H9 (cell line): ENCODE measurements around the gene FRAS1. TPM values are rescaled to one million over a fixed set of nuclear protein-coding genes. Genes with fewer than 3 reads are reported as not detected.

ENCODE experiments used
- DNase-seq: peaks from one replicate; pipeline ENCODE4 v3.0.0-alpha.2; 2017
- H2AFZ ChIP-seq: one replicate; pipeline ENCODE4 v1.6.1; 2013; ENCODE audit warnings: mild to moderate bottlenecking, low read length, control low read depth, moderate library complexity
- H2AK5ac ChIP-seq: 2 replicates; pipeline ENCODE4 v1.6.1; 2013; ENCODE audit warnings: low read length, control low read depth, mixed read lengths; ENCODE audit not compliant: insufficient read length
- H2BK120ac ChIP-seq: one replicate; pipeline ENCODE4 v1.6.1; 2013; ENCODE audit warnings: low read depth, mild to moderate bottlenecking, low read length, control low read depth, inconsistent platforms; ENCODE audit not compliant: poor library complexity, severe bottlenecking
- H2BK12ac ChIP-seq: 2 replicates; pipeline ENCODE4 v1.6.1; 2013; ENCODE audit warnings: low read length, control low read depth, mixed read lengths, low read depth; ENCODE audit not compliant: insufficient read length
- H2BK15ac ChIP-seq: 2 replicates; pipeline ENCODE4 v1.6.1; 2013; ENCODE audit warnings: low read depth, low read length, control low read depth
- H2BK20ac ChIP-seq: one replicate; pipeline ENCODE4 v1.6.1; 2013; ENCODE audit warnings: low read depth, mild to moderate bottlenecking, low read length, control low read depth, inconsistent platforms; ENCODE audit not compliant: poor library complexity, severe bottlenecking
- H2BK5ac ChIP-seq: 2 replicates; pipeline ENCODE4 v1.6.1; 2013; ENCODE audit warnings: low read length, control low read depth, mixed read lengths; ENCODE audit not compliant: insufficient read length
- H3K14ac ChIP-seq: 2 replicates; pipeline ENCODE4 v1.6.1; 2013; ENCODE audit warnings: low read length, control low read depth; ENCODE audit not compliant: insufficient read depth
- H3K18ac ChIP-seq: 2 replicates; pipeline ENCODE4 v1.6.1; 2013; ENCODE audit warnings: low read depth, mild to moderate bottlenecking, mixed read lengths, low read length, control low read depth; ENCODE audit not compliant: insufficient read length
- H3K23ac ChIP-seq: 2 replicates; pipeline ENCODE4 v1.6.1; 2013; ENCODE audit warnings: low read length, control low read depth, mixed read lengths, low read depth; ENCODE audit not compliant: insufficient read length
- H3K23me2 ChIP-seq: 2 replicates; pipeline ENCODE4 v1.6.1; 2013; ENCODE audit warnings: low read depth, mild to moderate bottlenecking, mixed read lengths, low read length, control low read depth; ENCODE audit not compliant: insufficient read length, poor library complexity, severe bottlenecking
- H3K27ac ChIP-seq: 2 replicates; pipeline ENCODE4 v1.5.1; 2013; ENCODE audit warnings: low read length, control low read depth, mixed read lengths, low read depth; ENCODE audit not compliant: insufficient read length
- H3K27me3 ChIP-seq: 2 replicates; pipeline ENCODE4 v1.6.1; 2013; ENCODE audit warnings: low read length, control low read depth, inconsistent platforms; ENCODE audit not compliant: insufficient read depth
- H3K4ac ChIP-seq: 2 replicates; pipeline ENCODE4 v1.6.1; 2013; ENCODE audit warnings: low read depth, mild to moderate bottlenecking, control low read depth, inconsistent platforms, low read length, moderate library complexity
- H3K4me1 ChIP-seq: 2 replicates; pipeline ENCODE4 v1.6.1; 2013; ENCODE audit warnings: low read length, control low read depth, inconsistent platforms; ENCODE audit not compliant: insufficient read depth
- H3K4me2 ChIP-seq: 2 replicates; pipeline ENCODE4 v1.6.1; 2013; ENCODE audit warnings: low read length, control low read depth, mixed read lengths; ENCODE audit not compliant: insufficient read length, insufficient read depth
- H3K56ac ChIP-seq: 2 replicates; pipeline ENCODE4 v1.6.1; 2013; ENCODE audit warnings: low read depth, mild to moderate bottlenecking, mixed read lengths, low read length, control low read depth; ENCODE audit not compliant: insufficient read length
- H3K79me1 ChIP-seq: 2 replicates; pipeline ENCODE4 v1.6.1; 2013; ENCODE audit warnings: low read depth, mild to moderate bottlenecking, moderate library complexity, low read length, control low read depth, inconsistent platforms; ENCODE audit not compliant: insufficient read depth, poor library complexity, severe bottlenecking
- H3K79me2 ChIP-seq: 2 replicates; pipeline ENCODE4 v1.6.1; 2013; ENCODE audit warnings: low read length, control low read depth, inconsistent platforms; ENCODE audit not compliant: insufficient read depth
- H3K9ac ChIP-seq: 2 replicates; pipeline ENCODE4 v1.6.1; 2013; ENCODE audit warnings: low read length, control low read depth, mixed read lengths; ENCODE audit not compliant: insufficient read length; ENCODE audit errors: extremely low read depth
- H3K9me3 ChIP-seq: one replicate; pipeline ENCODE4 v1.6.1; 2013; ENCODE audit warnings: low read depth, low read length, inconsistent platforms; ENCODE audit not compliant: control insufficient read depth
- H3T11ph ChIP-seq: one replicate; pipeline ENCODE4 v1.6.1; 2013; ENCODE audit warnings: mild to moderate bottlenecking, low read length, control low read depth, inconsistent platforms
- H4K20me1 ChIP-seq: one replicate; pipeline ENCODE4 v1.6.1; 2013; ENCODE audit not compliant: control insufficient read depth, insufficient read length, insufficient read depth
- H4K5ac ChIP-seq: 2 replicates; pipeline ENCODE4 v1.6.1; 2013; ENCODE audit warnings: low read depth, mild to moderate bottlenecking, mixed read lengths, low read length, control low read depth; ENCODE audit not compliant: insufficient read length
- H4K8ac ChIP-seq: replicated peaks from 2 replicates; pipeline ENCODE4 v1.6.1; 2013; ENCODE audit warnings: low read length, control low read depth, mixed read lengths, low read depth; ENCODE audit not compliant: insufficient read length
- H4K91ac ChIP-seq: 2 replicates; pipeline ENCODE4 v1.6.1; 2013; ENCODE audit warnings: low read depth, mild to moderate bottlenecking, moderate library complexity, mixed read lengths, low read length, control low read depth; ENCODE audit not compliant: insufficient read length
- H3K27ac Mint-ChIP-seq, 3 experiments: 2 replicates in 2 of 3; 3 replicates in 1 of 3; pipeline ENCODE4 v1.8.0; 2020 to 2021; ENCODE audit warnings: mixed read lengths in 3 of 3, mild to moderate bottlenecking in 1 of 3, moderate library complexity in 1 of 3
- H3K27me3 Mint-ChIP-seq: 2 replicates; pipeline ENCODE4 v1.8.0; 2021; ENCODE audit warnings: low read depth, mild to moderate bottlenecking, moderate library complexity, mixed read lengths
- H3K36me3 Mint-ChIP-seq, 3 experiments: 2 replicates in 2 of 3; 3 replicates in 1 of 3; pipeline ENCODE4 v1.8.0; 2020 to 2021; ENCODE audit warnings: low read depth in 3 of 3, mixed read lengths in 3 of 3; ENCODE audit not compliant: insufficient read depth in 1 of 3
- H3K4me1 Mint-ChIP-seq, 2 experiments: 2 replicates each; pipeline ENCODE4 v1.8.0; 2020; ENCODE audit warnings: mixed read lengths in 2 of 2
- H3K4me3 Mint-ChIP-seq, 2 experiments: 2 replicates in 1 of 2; 3 replicates in 1 of 2; pipeline ENCODE4 v1.8.0; 2020 to 2021; ENCODE audit warnings: mild to moderate bottlenecking in 2 of 2, mixed read lengths in 2 of 2, moderate library complexity in 1 of 2
- H3K9me3 Mint-ChIP-seq, 2 experiments: 2 replicates in 1 of 2; 3 replicates in 1 of 2; pipeline ENCODE4 v1.8.0; 2020; ENCODE audit warnings: mild to moderate bottlenecking in 2 of 2, mixed read lengths in 2 of 2, moderate library complexity in 1 of 2
- WGBS: extraction: QIAGEN DNeasy Blood & Tissue Kit; methylation state at CpG from one replicate; pipeline ENCODE4 v1.1.7; 2013; ENCODE audit warnings: missing lambda C conversion rate, low lambda C conversion rate, mixed read lengths; ENCODE audit not compliant: insufficient read length; ENCODE audit errors: extremely low coverage; 5-methylcytosine and 5-hydroxymethylcytosine counted together
- total RNA-seq: library from RNA; stranded (reverse); gene quantifications from 2 replicates; pipeline ENCODE4 v1.2.1, GENCODE V29; 2021
- TF ChIP-seq, protein P1 (sequence below): fragments of 200-600 bp; sonication (generic); conservative IDR thresholded peaks from 3 replicates; pipeline ENCODE4 v1.8.0; 2021; ENCODE audit warnings: antibody characterized with exemption, mild to moderate bottlenecking

The FRAS1 gene
- total RNA-seq, 1 experiment from 2014 or later = 58.5 TPM

DNA sequence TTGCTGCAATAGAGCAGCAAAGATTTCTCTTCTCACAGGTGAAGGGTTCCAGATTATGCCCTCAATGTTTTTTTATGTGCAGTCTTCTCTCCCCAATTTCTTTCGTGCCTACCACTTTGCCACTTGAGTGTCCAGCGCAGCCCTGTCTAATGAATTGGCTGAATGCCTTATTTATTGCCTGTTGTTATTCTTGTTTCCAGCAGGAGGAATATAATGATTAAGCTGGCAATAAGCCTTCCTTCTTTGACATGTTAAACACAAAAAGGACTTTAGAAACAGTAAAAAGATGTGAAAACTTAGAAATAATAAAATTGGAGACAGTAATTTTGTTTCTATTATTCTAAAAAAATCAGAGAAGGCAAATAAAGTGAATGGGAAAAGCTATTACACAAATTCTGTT lies 34.6 kb upstream of the FRAS1 start:
- no peaks in the 10 kb centered on the region for H3K79me1 ChIP-seq
- no CpG with 5 or more reads among the region's 2 CpGs for WGBS
- no peak overlapping the region for H4K8ac ChIP-seq
- DNase-seq = no peak
- H4K5ac ChIP-seq = no peak overlapping the region
- no peak overlapping the region for H3K4ac ChIP-seq
- H3K9me3 Mint-ChIP-seq = no peaks in the 10 kb centered on the region; a peak in 2 of 5 replicates
- H4K20me1 ChIP-seq = no peaks in the 10 kb centered on the region
- H3K4me1 Mint-ChIP-seq = peaks cover 5 to 6% of the 10 kb centered on the region in 2 experiments
- no peak overlapping the region for H3K27ac Mint-ChIP-seq
- no peak overlapping the region for H3K23ac ChIP-seq
- no peak overlapping the region for H2BK5ac ChIP-seq
- no peak overlapping the region for H3K27ac ChIP-seq
- TF ChIP-seq, protein P1, sequence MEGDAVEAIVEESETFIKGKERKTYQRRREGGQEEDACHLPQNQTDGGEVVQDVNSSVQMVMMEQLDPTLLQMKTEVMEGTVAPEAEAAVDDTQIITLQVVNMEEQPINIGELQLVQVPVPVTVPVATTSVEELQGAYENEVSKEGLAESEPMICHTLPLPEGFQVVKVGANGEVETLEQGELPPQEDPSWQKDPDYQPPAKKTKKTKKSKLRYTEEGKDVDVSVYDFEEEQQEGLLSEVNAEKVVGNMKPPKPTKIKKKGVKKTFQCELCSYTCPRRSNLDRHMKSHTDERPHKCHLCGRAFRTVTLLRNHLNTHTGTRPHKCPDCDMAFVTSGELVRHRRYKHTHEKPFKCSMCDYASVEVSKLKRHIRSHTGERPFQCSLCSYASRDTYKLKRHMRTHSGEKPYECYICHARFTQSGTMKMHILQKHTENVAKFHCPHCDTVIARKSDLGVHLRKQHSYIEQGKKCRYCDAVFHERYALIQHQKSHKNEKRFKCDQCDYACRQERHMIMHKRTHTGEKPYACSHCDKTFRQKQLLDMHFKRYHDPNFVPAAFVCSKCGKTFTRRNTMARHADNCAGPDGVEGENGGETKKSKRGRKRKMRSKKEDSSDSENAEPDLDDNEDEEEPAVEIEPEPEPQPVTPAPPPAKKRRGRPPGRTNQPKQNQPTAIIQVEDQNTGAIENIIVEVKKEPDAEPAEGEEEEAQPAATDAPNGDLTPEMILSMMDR = no peak
- H2BK20ac ChIP-seq = no peak overlapping the region
- no peak overlapping the region for H3T11ph ChIP-seq
- no peak overlapping the region for H3K4me3 Mint-ChIP-seq
- peaks cover 0 to 5% (median 0%) of the 10 kb centered on the region in 3 experiments; a peak in 2 of 7 replicates for H3K36me3 Mint-ChIP-seq
- no peak overlapping the region for H3K56ac ChIP-seq
- no peak overlapping the region for H3K18ac ChIP-seq
- no peaks in the 10 kb centered on the region for H3K23me2 ChIP-seq
- no peaks in the 10 kb centered on the region for H3K27me3 ChIP-seq
- H2BK120ac ChIP-seq = no peak overlapping the region
- H3K4me1 ChIP-seq = no peaks in the 10 kb centered on the region
- H3K27me3 Mint-ChIP-seq = no peaks in the 10 kb centered on the region
- H2AK5ac ChIP-seq = no peak overlapping the region
- H3K14ac ChIP-seq = no peak overlapping the region
- H4K91ac ChIP-seq = no peak overlapping the region
- H2BK15ac ChIP-seq = no peak overlapping the region
- H2BK12ac ChIP-seq = no peak overlapping the region
- H2AFZ ChIP-seq = no peak overlapping the region
- H3K79me2 ChIP-seq = no peaks in the 10 kb centered on the region
- H3K4me2 ChIP-seq = no peak overlapping the region
- H3K9me3 ChIP-seq = no peaks in the 10 kb centered on the region
- no peak overlapping the region for H3K9ac ChIP-seq
